ENCODE data around the gene TP53I3.

GRCh38 chr2:24077879-24078278, 6.8 kb downstream of the TP53I3 start:
- TF ChIP-seq POLR2AphosphoS5 (IDR thresholded peaks at IDR 0.05) (no peak), CTCF (IDR thresholded peaks at IDR 0.05) (no peak), POLR2A (IDR thresholded peaks at IDR 0.05) (no peak)

Data from breast epithelium (tissue), 3 donors.